GM12878 (cell line): ENCODE results near the gene LPIN1. TPM values are rescaled to one million over a fixed set of nuclear protein-coding genes. Genes with fewer than 3 reads are reported as not detected.

Experiments
- ATAC-seq: fragments of 200-7000 bp; cut with Tn5 transposase; 3 replicates; pipeline ENCODE4 v1.9.1; 2020; ENCODE audit warnings: mild to moderate bottlenecking, moderate library complexity
- BruUV-seq: library from RNA; stranded (reverse); fragments of 400-500 nt; replicated peaks from 2 replicates; lab custom pipeline; 2021; lab: Mats Ljungman, UMichigan
- CTCF ChIA-PET: fragments of 300-600 bp; sonication (Branson Sonifier 250); formaldehyde crosslinking; extraction: SDS; loops from one replicate; lab custom pipeline; 2021; ENCODE audit warnings: inconsistent platforms; lab: Yijun Ruan, JAX
- POLR2A ChIA-PET: fragments of 350-600 bp; formaldehyde crosslinking; extraction: SDS; loops from one replicate; lab custom pipeline; 2021; ENCODE audit warnings: inconsistent platforms; lab: Charles Lee
- RAD21 ChIA-PET: fragments of 300-600 bp; sonication (Branson Sonifier 250); formaldehyde crosslinking; loops from one replicate; lab custom pipeline; 2023; ENCODE audit warnings: antibody characterized with exemption; ENCODE audit not compliant: unreplicated experiment; lab: Charles Lee
- SMC1A ChIA-PET: fragments of 300-600 bp; sonication (Branson Sonifier 250); formaldehyde crosslinking; loops from one replicate; lab custom pipeline; 2023; ENCODE audit not compliant: unreplicated experiment, uncharacterized antibody; lab: Charles Lee
- DNase-seq: peaks from one replicate; pipeline ENCODE4 v3.0.0-alpha.2; 2011; ENCODE audit warnings: low read depth, low spot score
- FAIRE-seq: peaks from 3 replicates; lab custom pipeline; 2011; peaks lifted over from hg19 to GRCh38; lab: Jason Lieb, UNC
- H2AFZ ChIP-seq: 2 replicates; pipeline ENCODE4 v1.6.0; 2011; ENCODE audit warnings: low read depth, low read length, control low read depth; ENCODE audit not compliant: control insufficient read depth
- H3K27ac ChIP-seq: 2 replicates; pipeline ENCODE4 v1.5.1; 2011; ENCODE audit warnings: control low read depth; ENCODE audit not compliant: control insufficient read depth, insufficient read depth
- H3K27me3 ChIP-seq, 2 experiments: replicated peaks in 1 of 2; 2 replicates each; pipeline versions ENCODE4 v1.6.0 to v1.6.1; 2011; ENCODE audit warnings: low read length in 1 of 2; ENCODE audit not compliant: control insufficient read depth in 2 of 2, insufficient read depth in 2 of 2
- H3K36me3 ChIP-seq, 2 experiments: 2 replicates each; pipeline ENCODE4 v1.5.1; 2011; ENCODE audit warnings: low read length in 1 of 2; ENCODE audit not compliant: control insufficient read depth in 2 of 2, insufficient read depth in 2 of 2
- H3K4me1 ChIP-seq: 2 replicates; pipeline ENCODE4 v1.6.1; 2011; ENCODE audit warnings: mild to moderate bottlenecking, low read length, moderate library complexity, mixed read lengths; ENCODE audit not compliant: control insufficient read depth, insufficient read depth
- H3K4me2 ChIP-seq: 2 replicates; pipeline ENCODE4 v1.6.0; 2011; ENCODE audit warnings: control low read depth; ENCODE audit not compliant: control insufficient read depth, insufficient read depth
- H3K4me3 ChIP-seq: fragments of 200-600 bp; sonication (generic); 2 replicates; pipeline ENCODE4 v1.5.1; 2016
- H3K79me2 ChIP-seq: 2 replicates; pipeline ENCODE4 v1.6.0; 2011; ENCODE audit warnings: low read length; ENCODE audit not compliant: control insufficient read depth, insufficient read depth
- H3K9ac ChIP-seq: 2 replicates; pipeline ENCODE4 v1.8.0; 2011; ENCODE audit warnings: low read length, control low read depth, mixed read lengths; ENCODE audit not compliant: control insufficient read depth, insufficient read depth
- H3K9me3 ChIP-seq: replicated peaks from 3 replicates; pipeline ENCODE4 v1.5.1; 2011; ENCODE audit warnings: mild to moderate bottlenecking, low read length; ENCODE audit not compliant: control insufficient read depth, insufficient read depth
- H4K20me1 ChIP-seq: 2 replicates; pipeline ENCODE4 v1.6.0; 2011; ENCODE audit not compliant: control insufficient read depth, insufficient read depth
- BCL11A ChIP-seq: IDR thresholded peaks from 2 replicates; pipeline ENCODE4 v1.6.1; 2011; ENCODE audit warnings: low read depth, low read length
- BMI1 ChIP-seq: fragments of 450-650 bp; IDR thresholded peaks from 2 replicates; pipeline ENCODE4 v1.6.1; 2016; ENCODE audit warnings: mild to moderate bottlenecking, moderate library complexity, borderline replicate concordance
- CHD1 ChIP-seq: IDR thresholded peaks from 2 replicates; pipeline ENCODE4 v1.6.1; 2012; ENCODE audit warnings: low read depth, low read length, improper control_type of control experiment
- NBN ChIP-seq: fragments of 450-650 bp; IDR thresholded peaks from 2 replicates; pipeline ENCODE4 v1.6.1; 2016
- RFX5 ChIP-seq: IDR thresholded peaks from 2 replicates; pipeline ENCODE4 v1.6.1; 2011; ENCODE audit warnings: low read depth, low read length, improper control_type of control experiment
- SIN3A ChIP-seq: IDR thresholded peaks from 2 replicates; pipeline ENCODE4 v1.6.1; 2012; ENCODE audit warnings: low read depth, low read length, improper control_type of control experiment
- SREBF2 ChIP-seq: IDR thresholded peaks from 2 replicates; pipeline ENCODE4 v1.6.1; 2012; ENCODE audit warnings: mild to moderate bottlenecking, low read length
- STAT1 ChIP-seq: fragments of 450-650 bp; conservative IDR thresholded peaks from 2 replicates; pipeline ENCODE4 v1.6.1; 2014; ENCODE audit warnings: antibody characterized with exemption, mild to moderate bottlenecking
- SUZ12 ChIP-seq: fragments of 200-600 bp; sonication (generic); IDR thresholded peaks from one replicate; pipeline ENCODE4 v1.6.1; 2018; ENCODE audit warnings: antibody characterized with exemption, mild to moderate bottlenecking; ENCODE audit not compliant: unreplicated experiment
- TARDBP ChIP-seq: IDR thresholded peaks from 2 replicates; pipeline ENCODE4 v1.6.1; 2016; ENCODE audit warnings: borderline replicate concordance
- WRNIP1 ChIP-seq: IDR thresholded peaks from 2 replicates; pipeline ENCODE4 v1.6.1; 2011; ENCODE audit warnings: low read depth, low read length, improper control_type of control experiment, borderline replicate concordance
- WGBS: methylation state at CpG from one replicate; pipeline ENCODE4 v1.1.6; 2016; ENCODE audit warnings: low lambda C conversion rate; ENCODE audit not compliant: insufficient replicate concordance, insufficient coverage; ENCODE audit errors: missing lambda C conversion rate; 5-methylcytosine and 5-hydroxymethylcytosine counted together
- in situ Hi-C: fragments of 300-500 bp; cut with MboI; formaldehyde crosslinking; loops from 9 replicates; pipeline ENCODE4 v1.14.3; 2018; ENCODE audit warnings: mixed read lengths
- intact Hi-C: fragments of 100-400 bp; cut with micrococcal nuclease; formaldehyde crosslinking; loops from one replicate; pipeline ENCODE4 v1.14.2; 2022; ENCODE audit not compliant: unreplicated experiment
- polyA plus RNA-seq, 11 experiments: library from polyadenylated mRNA; depleted of rRNA in 4 of 11; unstranded in 6 of 11; stranded (reverse) in 5 of 11; fragments of >200 nt; fragmentation: Nextera tagmentation in 4 of 11; fragmentation: Illumina TruSeq in 1 of 11; extraction: Ambion mirVana in 4 of 11; extraction: Trizol in 1 of 11; gene quantifications; 1 replicate in 1 of 11; 2 replicates in 10 of 11; pipeline versions ENCODE4 v1.2.1 to v1.2.3, GENCODE V29; 2011 to 2016; ENCODE audit warnings: inconsistent platforms in 2 of 11, missing spikeins in 2 of 11, low read depth in 1 of 11
- total RNA-seq, 4 experiments: library from RNA; depleted of rRNA in 3 of 4; stranded (reverse); fragments of >200 nt in 3 of 4; fragmentation: Illumina TruSeq in 1 of 4; extraction: Trizol in 1 of 4; gene quantifications; 2 replicates each; pipeline versions ENCODE4 v1.2.1 to v1.2.3, GENCODE V29; 2013 to 2021
- TF ChIP-seq, protein P1 (sequence below): IDR thresholded peaks from 2 replicates; pipeline ENCODE4 v1.6.1; 2012; ENCODE audit warnings: low read depth, low read length, improper control_type of control experiment
- TF ChIP-seq, protein P2 (sequence below): IDR thresholded peaks from 2 replicates; pipeline ENCODE4 v1.6.1; 2012; ENCODE audit warnings: low read depth, low read length, improper control_type of control experiment
- TF ChIP-seq, protein P3 (sequence below): fragments of 450-650 bp; IDR thresholded peaks from 2 replicates; pipeline ENCODE4 v1.6.1; 2018; ENCODE audit warnings: borderline replicate concordance, mild to moderate bottlenecking; ENCODE audit not compliant: partially characterized antibody

The LPIN1 gene
- total and polyA plus RNA-seq, 10 of the 15 experiments (the other 5 are each of a cell fraction or from before 2014, with no cell fraction given), result 18.8 to 82.5 (median 50.3) TPM

DNA sequence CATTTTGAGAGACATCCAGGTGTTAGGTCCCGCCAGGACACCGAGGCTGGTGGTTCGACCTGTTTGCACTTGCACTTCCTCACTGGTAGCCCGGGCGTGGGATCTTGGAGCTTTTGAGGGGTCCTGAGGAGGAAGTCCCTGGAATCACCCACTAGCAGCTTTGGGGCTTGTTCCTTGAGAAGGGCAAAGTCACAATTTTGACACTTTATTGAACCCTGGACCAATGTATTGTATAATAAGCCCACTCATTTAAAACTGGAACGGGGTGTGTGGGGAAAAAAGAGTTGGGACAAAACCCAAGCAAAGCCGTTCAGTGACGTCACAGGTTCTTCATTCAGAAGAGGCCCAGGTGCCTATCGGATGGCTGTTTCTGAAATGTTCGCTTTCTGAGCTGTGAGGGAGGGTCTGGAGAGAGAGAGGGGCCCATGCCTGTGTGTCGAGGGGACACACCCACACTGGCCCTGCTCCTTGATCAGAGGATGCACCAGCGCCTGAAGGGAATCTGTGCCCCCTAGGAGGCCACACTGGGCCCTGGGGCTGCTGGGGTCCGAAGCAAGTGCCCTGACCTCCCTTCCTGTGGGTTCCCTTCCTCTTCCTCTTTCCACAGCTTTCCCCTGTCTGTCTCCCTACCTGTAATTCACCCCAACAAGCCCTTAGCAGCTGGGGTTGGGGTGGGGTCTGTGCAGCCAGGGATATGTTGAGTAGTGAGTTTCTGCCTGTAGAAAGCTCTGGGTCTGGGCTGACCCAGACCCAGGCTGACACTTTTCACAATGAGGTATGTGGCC lies 2.6 kb downstream of the LPIN1 start:
- FAIRE-seq (no peak), ATAC-seq (peak; percentile 2), DNase-seq (no peak)
- ChIA-PET RAD21 (interaction anchor here (1.1 to 5.6 kb wide), 3 partner anchors 9 to 980 kb away, joined by 3 to 43 read pairs (median 29); no protein-coding TSS in a partner anchor), CTCF (interaction anchor here (1.2 to 28.9 kb wide), 6 partner anchors 8 to 58 kb away, joined by 3 to 684 read pairs (median 9); partner anchors contain the start of gene LPIN1), SMC1A (interaction anchor here (1.3 to 16.4 kb wide), 5 partner anchors 7 to 32 kb away, joined by 3 to 222 read pairs (median 14); partner anchors contain the start of gene LPIN1), POLR2A (interaction anchor here (1.3 to 2.7 kb wide), 3 partner anchors 8 to 29 kb away, joined by 5 to 13 read pairs (median 5); no protein-coding TSS in a partner anchor)
- Histone ChIP-seq H3K9ac (peak overlapping the region; percentile 80), H3K4me2 (peak overlapping the region; percentile 99), H3K27ac (peak overlapping the region; percentile 86), H3K9me3 (no peaks in the 10 kb centered on the region), H3K4me3 (peak overlapping the region; percentile 70), H2AFZ (no peak overlapping the region), H3K79me2 (peaks cover 48% of the 10 kb centered on the region), H3K27me3 (no peaks in the 10 kb centered on the region), H4K20me1 (no peaks in the 10 kb centered on the region), H3K4me1 (peaks cover 70% of the 10 kb centered on the region), H3K36me3 (no peaks in the 10 kb centered on the region)
- intact Hi-C loops, result loop anchor here (2.0 to 10.0 kb wide), 2 partner anchors 30 to 934 kb away; partner anchors contain the start of gene PDIA6
- in situ Hi-C loops, result no loop called here
- no TSS peak for BruUV-seq
- WGBS, result 30% methylated on average over 13 of the region's 13 CpGs
- peak; percentile 90 for TF ChIP-seq NBN
- TF ChIP-seq TARDBP, result no peak
- TF ChIP-seq CHD1, result 0 out of 2 replicates have a peak, but pooled peaks have one; percentile 9
- TF ChIP-seq SREBF2, result no peak
- TF ChIP-seq BMI1, result no peak
- no peak for TF ChIP-seq SUZ12
- TF ChIP-seq, protein P1, sequence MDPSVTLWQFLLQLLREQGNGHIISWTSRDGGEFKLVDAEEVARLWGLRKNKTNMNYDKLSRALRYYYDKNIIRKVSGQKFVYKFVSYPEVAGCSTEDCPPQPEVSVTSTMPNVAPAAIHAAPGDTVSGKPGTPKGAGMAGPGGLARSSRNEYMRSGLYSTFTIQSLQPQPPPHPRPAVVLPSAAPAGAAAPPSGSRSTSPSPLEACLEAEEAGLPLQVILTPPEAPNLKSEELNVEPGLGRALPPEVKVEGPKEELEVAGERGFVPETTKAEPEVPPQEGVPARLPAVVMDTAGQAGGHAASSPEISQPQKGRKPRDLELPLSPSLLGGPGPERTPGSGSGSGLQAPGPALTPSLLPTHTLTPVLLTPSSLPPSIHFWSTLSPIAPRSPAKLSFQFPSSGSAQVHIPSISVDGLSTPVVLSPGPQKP, result no peak
- no peak for TF ChIP-seq STAT1
- no peak for TF ChIP-seq WRNIP1
- TF ChIP-seq SIN3A, result no peak
- no peak for TF ChIP-seq BCL11A
- 0 out of 2 replicates have a peak, but pooled peaks have one; percentile 20 for TF ChIP-seq RFX5
- TF ChIP-seq, protein P2, sequence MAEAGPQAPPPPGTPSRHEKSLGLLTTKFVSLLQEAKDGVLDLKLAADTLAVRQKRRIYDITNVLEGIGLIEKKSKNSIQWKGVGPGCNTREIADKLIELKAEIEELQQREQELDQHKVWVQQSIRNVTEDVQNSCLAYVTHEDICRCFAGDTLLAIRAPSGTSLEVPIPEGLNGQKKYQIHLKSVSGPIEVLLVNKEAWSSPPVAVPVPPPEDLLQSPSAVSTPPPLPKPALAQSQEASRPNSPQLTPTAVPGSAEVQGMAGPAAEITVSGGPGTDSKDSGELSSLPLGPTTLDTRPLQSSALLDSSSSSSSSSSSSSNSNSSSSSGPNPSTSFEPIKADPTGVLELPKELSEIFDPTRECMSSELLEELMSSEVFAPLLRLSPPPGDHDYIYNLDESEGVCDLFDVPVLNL, result no peak
- TF ChIP-seq, protein P3, sequence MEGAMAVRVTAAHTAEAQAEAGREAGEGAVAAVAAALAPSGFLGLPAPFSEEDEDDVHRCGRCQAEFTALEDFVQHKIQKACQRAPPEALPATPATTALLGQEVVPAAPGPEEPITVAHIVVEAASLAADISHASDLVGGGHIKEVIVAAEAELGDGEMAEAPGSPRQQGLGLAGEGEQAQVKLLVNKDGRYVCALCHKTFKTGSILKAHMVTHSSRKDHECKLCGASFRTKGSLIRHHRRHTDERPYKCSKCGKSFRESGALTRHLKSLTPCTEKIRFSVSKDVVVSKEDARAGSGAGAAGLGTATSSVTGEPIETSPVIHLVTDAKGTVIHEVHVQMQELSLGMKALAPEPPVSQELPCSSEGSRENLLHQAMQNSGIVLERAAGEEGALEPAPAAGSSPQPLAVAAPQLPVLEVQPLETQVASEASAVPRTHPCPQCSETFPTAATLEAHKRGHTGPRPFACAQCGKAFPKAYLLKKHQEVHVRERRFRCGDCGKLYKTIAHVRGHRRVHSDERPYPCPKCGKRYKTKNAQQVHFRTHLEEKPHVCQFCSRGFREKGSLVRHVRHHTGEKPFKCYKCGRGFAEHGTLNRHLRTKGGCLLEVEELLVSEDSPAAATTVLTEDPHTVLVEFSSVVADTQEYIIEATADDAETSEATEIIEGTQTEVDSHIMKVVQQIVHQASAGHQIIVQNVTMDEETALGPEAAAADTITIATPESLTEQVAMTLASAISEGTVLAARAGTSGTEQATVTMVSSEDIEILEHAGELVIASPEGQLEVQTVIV, result no peak
